SH-SY5Y (cell line): ENCODE data around the gene PDGFA.

Experiments used
- GATA2 ChIP-seq: IDR thresholded peaks from 2 replicates; pipeline ENCODE4 v1.6.1; 2011; ENCODE audit warnings: mild to moderate bottlenecking, low read depth, low read length
- GATA3 ChIP-seq: IDR thresholded peaks from 2 replicates; pipeline ENCODE4 v1.6.1; 2011; ENCODE audit warnings: low read depth, mild to moderate bottlenecking, low read length, moderate library complexity

DNA sequence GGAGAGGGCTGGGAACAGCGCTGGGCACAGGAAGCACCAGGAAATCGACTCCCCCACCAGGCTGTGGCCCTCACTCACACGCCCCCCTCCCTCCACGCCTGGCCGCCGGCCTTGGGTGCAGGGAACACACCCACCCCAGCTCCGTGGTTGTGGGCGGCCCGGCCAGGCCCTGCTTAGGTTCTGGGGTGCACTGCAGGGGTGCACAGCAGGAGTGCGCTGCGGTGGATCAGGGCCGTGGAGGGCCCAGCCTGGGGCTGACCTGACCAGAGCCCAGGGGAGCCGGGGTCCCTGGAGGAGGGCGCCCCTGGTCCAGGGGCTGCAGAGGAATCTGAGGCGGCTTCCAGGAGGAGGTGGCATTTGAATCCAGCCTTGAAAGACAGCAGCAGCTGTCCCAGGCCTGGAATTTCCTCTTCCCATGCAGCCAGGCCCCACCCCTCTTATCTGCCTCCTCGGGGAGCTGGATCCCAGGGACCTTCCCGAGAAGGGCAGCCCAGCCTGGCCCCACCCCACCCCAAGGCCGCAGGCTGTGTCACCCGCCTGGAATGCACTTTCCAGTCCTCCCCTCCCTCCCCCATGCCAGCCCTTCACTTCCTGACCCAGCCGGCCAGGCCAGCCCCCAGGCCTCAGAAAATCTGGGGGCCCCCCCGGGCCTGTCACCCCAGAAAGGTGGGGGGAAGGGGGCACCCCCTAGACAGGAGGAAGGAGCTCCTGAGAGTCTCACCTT, 18.4 kb upstream of the PDGFA start:
- TF ChIP-seq GATA2: no peak
- no peak for TF ChIP-seq GATA3
